ENCODE results near the gene TSPAN17.

TSPAN17 gene

DNA sequence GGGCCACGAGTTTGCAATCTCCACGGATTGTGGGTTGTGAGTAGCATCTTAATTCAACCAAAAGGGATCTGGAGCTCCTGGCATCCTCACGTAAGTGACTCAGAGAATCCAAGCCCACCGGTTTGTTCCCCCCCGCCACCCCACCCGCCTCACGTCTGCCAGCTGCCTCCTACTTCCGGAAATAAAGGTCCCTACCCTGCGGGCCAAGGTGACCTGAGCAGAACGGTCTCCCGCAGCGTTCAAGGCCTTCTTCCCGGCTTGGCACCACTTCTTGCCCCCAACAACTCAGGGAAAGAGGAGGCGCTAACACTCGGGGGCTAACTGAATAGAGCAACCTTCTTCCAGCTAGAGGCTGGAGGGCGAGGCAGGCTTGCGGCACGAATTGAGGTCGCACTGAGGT is 28.5 kb upstream of the TSPAN17 start:
- no peak overlapping the region for H3K27ac ChIP-seq (ENCODE audit: low read depth, low read length, poor library complexity, severe bottlenecking)
- no peak overlapping the region for H3K9ac ChIP-seq (ENCODE audit: low read length)
- H3K9me3 ChIP-seq (ENCODE audit: low read length), result no peaks in the 10 kb centered on the region
- TF ChIP-seq EZH2 (IDR thresholded peaks at IDR 0.05; ENCODE audit: borderline replicate concordance, low read length), result no peak
- H3K4me2 ChIP-seq (ENCODE audit: low read length), result no peak overlapping the region
- no peaks in the 10 kb centered on the region for H3K9me2 ChIP-seq (ENCODE audit: low read depth, low read length)
- no peaks in the 10 kb centered on the region for H3F3A ChIP-seq (ENCODE audit: insufficient read depth, low read length)
- H3K4me1 ChIP-seq (ENCODE audit: insufficient read depth, low read length, severe bottlenecking), result no peaks in the 10 kb centered on the region
- no peaks in the 10 kb centered on the region for H3K36me3 ChIP-seq (ENCODE audit: insufficient read depth, low read length)
- H3K4me3 ChIP-seq (ENCODE audit: low read depth, low read length, poor library complexity, severe bottlenecking), result no peak overlapping the region
- no peaks in the 10 kb centered on the region for H3K79me2 ChIP-seq (ENCODE audit: insufficient read depth, low read length)
- no peak overlapping the region for H2AFZ ChIP-seq (ENCODE audit: low read length)
- H3K27me3 ChIP-seq (ENCODE audit: insufficient read depth, low read length), result no peaks in the 10 kb centered on the region; the same call in 1 of the 2 replicates
- H4K20me1 ChIP-seq (ENCODE audit: insufficient read depth, low read length), result no peaks in the 10 kb centered on the region

DNA sequence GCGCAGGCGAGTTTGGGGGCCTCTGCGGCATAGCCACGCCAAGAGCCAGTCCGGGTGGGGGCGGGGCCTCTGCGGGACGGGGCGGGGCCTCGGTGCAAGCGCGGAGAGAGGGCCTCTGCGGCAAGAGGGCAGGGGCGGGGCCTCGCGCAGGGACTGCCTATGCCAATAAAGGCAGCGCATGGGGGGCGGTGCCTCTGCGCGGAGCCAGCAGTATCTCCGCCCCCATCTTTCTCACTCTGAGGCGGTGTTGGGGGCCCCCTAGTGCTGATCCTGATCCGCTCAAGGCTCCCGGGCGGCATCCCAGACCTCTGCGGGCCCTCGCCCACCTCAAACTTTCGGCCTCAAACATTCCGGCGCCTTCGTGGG is 28.1 kb upstream of the TSPAN17 start:
- H3K27me3 ChIP-seq (ENCODE audit: insufficient read depth, low read length), result no peaks in the 10 kb centered on the region; the same call in 1 of the 2 replicates
- TF ChIP-seq EZH2 (IDR thresholded peaks at IDR 0.05; ENCODE audit: borderline replicate concordance, low read length), result no peak
- TF ChIP-seq, protein P1, sequence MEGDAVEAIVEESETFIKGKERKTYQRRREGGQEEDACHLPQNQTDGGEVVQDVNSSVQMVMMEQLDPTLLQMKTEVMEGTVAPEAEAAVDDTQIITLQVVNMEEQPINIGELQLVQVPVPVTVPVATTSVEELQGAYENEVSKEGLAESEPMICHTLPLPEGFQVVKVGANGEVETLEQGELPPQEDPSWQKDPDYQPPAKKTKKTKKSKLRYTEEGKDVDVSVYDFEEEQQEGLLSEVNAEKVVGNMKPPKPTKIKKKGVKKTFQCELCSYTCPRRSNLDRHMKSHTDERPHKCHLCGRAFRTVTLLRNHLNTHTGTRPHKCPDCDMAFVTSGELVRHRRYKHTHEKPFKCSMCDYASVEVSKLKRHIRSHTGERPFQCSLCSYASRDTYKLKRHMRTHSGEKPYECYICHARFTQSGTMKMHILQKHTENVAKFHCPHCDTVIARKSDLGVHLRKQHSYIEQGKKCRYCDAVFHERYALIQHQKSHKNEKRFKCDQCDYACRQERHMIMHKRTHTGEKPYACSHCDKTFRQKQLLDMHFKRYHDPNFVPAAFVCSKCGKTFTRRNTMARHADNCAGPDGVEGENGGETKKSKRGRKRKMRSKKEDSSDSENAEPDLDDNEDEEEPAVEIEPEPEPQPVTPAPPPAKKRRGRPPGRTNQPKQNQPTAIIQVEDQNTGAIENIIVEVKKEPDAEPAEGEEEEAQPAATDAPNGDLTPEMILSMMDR (IDR thresholded peaks at IDR 0.05; ENCODE audit: low read length), result no peak
- no peaks in the 10 kb centered on the region for H4K20me1 ChIP-seq (ENCODE audit: insufficient read depth, low read length)
- H3K4me1 ChIP-seq (ENCODE audit: insufficient read depth, low read length, severe bottlenecking), result no peaks in the 10 kb centered on the region
- no peak overlapping the region for H3K4me3 ChIP-seq (ENCODE audit: low read depth, low read length, poor library complexity, severe bottlenecking)
- H3K9me3 ChIP-seq (ENCODE audit: low read length), result no peaks in the 10 kb centered on the region
- no peaks in the 10 kb centered on the region for H3K36me3 ChIP-seq (ENCODE audit: insufficient read depth, low read length)
- no peak overlapping the region for H2AFZ ChIP-seq (ENCODE audit: low read length)
- H3K79me2 ChIP-seq (ENCODE audit: insufficient read depth, low read length), result no peaks in the 10 kb centered on the region
- H3K4me2 ChIP-seq (ENCODE audit: low read length), result no peak overlapping the region
- no peak overlapping the region for H3K9ac ChIP-seq (ENCODE audit: low read length)
- no peaks in the 10 kb centered on the region for H3K9me2 ChIP-seq (ENCODE audit: low read depth, low read length)
- H3K27ac ChIP-seq (ENCODE audit: low read depth, low read length, poor library complexity, severe bottlenecking), result no peak overlapping the region
- no peaks in the 10 kb centered on the region for H3F3A ChIP-seq (ENCODE audit: insufficient read depth, low read length)

DNA sequence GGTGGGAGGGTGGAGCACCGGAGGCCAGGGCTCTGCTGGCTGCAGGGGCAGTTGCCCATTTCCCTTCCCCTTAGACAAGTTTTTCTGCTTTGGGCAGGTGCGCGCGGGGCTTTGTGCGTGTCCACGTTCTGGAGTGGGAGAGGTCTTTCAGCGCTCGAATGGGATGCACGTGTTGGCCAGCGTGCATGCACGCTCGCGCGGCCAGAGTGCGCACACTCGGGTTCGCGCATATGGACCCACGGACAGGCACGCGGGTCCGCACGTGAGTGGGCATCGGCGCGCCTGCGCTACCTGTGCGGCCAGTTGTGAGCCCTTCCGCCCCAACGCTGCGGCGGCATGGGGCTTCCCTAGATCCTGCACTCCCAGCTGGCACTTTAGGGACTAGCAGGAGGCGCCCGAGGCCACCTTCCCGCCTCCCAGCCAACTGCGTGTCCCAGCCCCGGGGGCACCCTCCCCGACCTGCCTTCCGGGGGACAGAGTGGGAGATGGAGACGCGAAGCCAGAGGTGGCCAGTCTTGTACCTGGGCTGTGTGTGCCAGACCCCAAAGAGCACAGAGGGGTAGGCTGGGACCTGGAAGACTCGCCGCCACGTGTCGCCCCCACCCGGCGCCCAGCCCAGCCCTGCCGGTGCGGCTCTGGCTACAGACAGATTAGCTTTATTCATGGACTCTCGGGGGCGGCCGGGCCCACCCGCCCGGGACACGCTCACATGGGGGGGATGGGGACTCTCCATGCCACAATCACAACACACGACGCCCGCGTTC is 27.5 kb upstream of the TSPAN17 start:
- TF ChIP-seq, protein P1 (IDR thresholded peaks at IDR 0.05; ENCODE audit: low read length), result no peak
- no peak for TF ChIP-seq EZH2 (IDR thresholded peaks at IDR 0.05; ENCODE audit: borderline replicate concordance, low read length)
- H3K9me3 ChIP-seq (ENCODE audit: low read length), result no peaks in the 10 kb centered on the region
- H3K79me2 ChIP-seq (ENCODE audit: insufficient read depth, low read length), result no peaks in the 10 kb centered on the region
- H3K4me3 ChIP-seq (ENCODE audit: low read depth, low read length, poor library complexity, severe bottlenecking), result no peak overlapping the region
- H3K9me2 ChIP-seq (ENCODE audit: low read depth, low read length), result no peaks in the 10 kb centered on the region
- no peaks in the 10 kb centered on the region for H3K4me1 ChIP-seq (ENCODE audit: insufficient read depth, low read length, severe bottlenecking)
- H3K27ac ChIP-seq (ENCODE audit: low read depth, low read length, poor library complexity, severe bottlenecking), result no peak overlapping the region
- no peak overlapping the region for H3K9ac ChIP-seq (ENCODE audit: low read length)
- no peaks in the 10 kb centered on the region for H4K20me1 ChIP-seq (ENCODE audit: insufficient read depth, low read length)
- H3K36me3 ChIP-seq (ENCODE audit: insufficient read depth, low read length), result no peaks in the 10 kb centered on the region
- H3K4me2 ChIP-seq (ENCODE audit: low read length), result no peak overlapping the region
- H3F3A ChIP-seq (ENCODE audit: insufficient read depth, low read length), result no peaks in the 10 kb centered on the region
- H3K27me3 ChIP-seq (ENCODE audit: insufficient read depth, low read length), result no peaks in the 10 kb centered on the region; the same call in 1 of the 2 replicates
- H2AFZ ChIP-seq (ENCODE audit: low read length), result no peak overlapping the region

Measured in OCI-LY1 (cell line).